GM19238 (cell line): ENCODE results near the gene NPB.

Experiments used
- DNase-seq: peaks from one replicate; pipeline ENCODE4 v3.0.0; 2011; ENCODE audit warnings: low spot score; ENCODE audit not compliant: insufficient read length

The NPB gene

DNA sequence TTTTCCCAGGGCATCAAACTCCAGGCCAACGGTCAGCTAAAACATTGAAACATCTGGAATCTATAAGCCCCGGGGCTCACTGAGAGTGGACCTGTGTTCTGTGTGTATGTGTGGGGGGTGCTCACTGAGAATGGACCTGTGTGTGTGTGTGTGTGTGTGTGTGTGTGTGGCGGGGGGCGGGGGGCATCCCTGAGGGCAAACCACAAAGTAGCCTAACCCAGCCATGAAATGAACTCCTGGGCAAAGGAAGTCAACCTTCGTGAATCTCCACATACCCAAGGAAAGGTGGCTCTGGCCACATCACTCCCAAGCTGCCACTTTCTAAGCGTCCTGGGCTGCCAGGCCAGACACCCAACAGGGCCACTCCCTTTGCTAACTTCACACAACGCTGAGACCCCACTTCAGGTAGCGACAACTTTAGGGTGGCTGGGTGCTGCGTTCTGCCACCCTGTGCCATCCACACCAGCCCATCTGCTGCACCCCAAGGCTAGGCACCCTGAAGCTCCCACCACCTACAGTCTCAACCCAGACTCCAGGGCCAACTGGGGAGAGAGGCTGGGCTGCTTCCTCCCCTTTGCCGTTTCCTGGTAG lies 23.9 kb downstream of the NPB start:
- no peak for DNase-seq

DNA sequence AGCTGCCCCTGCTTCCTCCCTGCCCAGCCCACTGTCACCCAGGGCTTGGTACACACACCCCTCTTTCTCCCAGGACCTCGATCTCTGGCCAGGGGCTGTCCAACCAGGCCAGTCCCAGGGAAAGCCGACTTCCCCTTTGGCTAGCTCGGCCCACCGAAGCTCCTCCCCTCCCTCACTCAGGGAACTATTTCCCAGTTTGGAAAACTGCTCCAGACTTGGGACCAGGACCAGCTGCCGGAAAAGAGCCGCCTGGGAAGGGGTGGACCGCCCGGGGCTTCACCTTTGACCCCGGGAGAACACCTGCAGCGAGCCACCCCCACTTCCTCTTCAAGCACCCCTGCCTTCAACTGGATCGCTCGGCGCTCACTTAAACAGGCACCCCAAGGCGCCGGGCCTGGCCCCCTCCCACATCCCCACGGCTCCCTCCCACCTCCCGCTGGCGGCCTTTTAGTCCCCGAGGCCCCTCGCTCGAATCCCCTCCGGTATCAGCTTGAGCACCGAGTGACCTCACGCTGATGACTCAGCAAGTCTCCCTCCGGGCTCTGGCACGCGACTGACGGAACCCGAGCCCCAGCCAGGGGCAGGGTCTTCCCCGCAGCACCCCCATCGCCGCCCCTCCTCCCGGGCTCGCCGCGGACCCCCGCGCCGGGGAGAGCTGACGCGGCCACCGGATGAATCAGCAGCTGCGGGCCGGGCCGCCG lies 24.6 kb downstream of the NPB start:
- peak; percentile 69 for DNase-seq

DNA sequence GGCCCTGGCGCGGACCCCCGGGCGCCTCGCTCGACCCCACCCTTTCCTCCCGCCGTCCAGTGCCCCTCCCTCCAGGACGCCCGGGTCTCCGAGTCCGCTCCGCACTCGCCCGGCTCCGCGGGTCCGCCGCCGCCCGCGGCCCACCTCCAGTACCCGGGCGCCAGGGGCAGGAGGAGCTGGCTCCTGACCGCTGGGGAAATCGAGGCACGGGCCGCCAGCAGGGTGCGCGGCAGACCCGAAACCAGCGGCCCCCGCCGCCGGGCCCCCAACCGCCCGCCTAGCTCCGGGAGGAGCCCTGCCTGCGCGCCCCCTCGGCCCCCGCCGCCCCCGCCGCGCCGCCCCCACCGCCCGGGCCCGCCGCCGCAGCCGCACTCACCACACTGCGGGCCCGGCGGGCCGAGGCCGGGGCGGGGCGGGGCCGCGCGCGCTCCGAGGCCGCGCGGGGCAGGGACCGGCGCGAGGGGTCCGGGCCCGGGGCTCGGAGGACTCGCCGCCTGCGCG lies 25.2 kb downstream of the NPB start:
- DNase-seq, result peak; percentile 42

DNA sequence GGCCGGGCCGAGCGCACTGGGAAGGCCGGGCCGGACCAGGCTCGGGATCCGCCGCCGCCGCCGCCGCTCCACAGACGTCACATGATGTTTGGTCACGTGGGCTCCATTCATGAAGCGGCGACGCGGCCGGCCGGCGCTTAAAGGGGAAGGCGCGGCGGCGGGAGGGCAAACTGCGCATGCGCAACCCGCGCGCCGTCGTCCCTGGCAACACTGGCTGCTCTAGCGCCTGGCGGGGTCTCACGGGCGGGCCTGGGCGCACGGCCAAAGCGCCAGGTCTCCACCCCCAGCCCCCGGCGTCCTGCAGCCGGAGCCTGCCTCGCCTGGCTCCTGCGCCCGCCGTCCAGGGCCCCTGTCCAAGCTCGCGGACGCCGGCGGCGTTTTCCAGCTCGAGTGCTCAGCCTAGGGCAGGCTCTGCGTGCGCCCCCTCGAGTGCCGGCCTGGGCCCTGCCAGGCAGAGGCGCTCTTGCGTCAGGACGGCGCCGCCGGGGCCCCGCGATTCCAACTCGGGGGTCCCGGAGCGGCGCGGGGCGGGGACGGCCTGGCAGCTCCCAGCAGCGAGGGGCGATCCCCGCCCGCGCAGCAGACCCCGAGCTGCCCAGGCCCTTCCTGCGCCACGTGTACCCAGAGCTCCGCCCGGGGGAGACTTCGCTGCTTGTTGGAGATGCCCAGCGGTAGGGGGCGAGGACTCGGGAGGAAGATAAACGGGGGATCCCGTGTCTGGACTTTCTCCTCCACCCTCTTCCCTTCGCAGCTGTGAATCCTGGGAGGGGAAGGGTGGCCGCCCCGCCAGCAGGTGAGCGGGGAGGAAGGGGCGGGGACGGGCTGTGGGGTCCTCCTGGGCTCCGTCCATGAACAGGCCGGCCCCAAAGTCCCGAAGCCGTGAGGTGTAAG lies 25.9 kb downstream of the NPB start, which contains the start of gene MAFG:
Gene MAFG (minus strand): TSS at position 83 of the 891 bp plus-strand sequence. CDS start 4,550 bp downstream, outside the sequence.
- DNase-seq, result peak; percentile 100

DNA sequence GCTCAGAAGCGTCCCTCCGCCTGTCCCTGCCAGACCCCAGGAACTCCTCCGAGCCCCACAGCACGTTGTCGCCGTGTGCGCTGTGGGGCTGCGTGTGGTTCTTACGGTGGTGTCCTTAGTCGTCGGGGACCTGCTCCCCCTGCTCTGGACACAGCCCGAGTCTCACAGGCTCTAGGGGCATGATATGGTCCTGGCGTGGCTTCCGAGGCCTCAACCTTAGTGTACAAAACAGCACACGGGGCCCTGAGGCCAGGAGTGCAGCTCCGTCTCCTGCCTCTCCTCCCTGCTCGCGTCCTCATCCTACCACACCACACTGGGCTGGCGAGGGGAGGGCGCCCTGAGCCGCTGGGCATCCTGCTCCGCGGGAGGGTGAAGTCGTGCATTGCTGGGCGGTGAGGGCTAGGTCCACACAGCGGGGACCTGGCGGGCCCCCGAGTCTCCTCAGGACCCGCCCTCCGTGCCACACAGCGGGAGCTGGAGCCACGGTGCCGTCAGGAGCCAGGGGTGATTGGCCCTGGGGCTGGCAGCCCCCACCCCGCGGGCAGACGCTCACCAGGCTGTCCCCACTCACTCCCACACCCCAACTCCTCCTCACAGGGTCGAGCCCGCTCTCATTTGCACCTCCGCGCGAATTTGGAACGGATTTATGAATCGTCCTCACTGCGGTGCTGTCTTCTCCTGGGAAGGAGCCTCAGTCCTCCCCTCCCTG lies 26.7 kb downstream of the NPB start:
- DNase-seq, result no peak

DNA sequence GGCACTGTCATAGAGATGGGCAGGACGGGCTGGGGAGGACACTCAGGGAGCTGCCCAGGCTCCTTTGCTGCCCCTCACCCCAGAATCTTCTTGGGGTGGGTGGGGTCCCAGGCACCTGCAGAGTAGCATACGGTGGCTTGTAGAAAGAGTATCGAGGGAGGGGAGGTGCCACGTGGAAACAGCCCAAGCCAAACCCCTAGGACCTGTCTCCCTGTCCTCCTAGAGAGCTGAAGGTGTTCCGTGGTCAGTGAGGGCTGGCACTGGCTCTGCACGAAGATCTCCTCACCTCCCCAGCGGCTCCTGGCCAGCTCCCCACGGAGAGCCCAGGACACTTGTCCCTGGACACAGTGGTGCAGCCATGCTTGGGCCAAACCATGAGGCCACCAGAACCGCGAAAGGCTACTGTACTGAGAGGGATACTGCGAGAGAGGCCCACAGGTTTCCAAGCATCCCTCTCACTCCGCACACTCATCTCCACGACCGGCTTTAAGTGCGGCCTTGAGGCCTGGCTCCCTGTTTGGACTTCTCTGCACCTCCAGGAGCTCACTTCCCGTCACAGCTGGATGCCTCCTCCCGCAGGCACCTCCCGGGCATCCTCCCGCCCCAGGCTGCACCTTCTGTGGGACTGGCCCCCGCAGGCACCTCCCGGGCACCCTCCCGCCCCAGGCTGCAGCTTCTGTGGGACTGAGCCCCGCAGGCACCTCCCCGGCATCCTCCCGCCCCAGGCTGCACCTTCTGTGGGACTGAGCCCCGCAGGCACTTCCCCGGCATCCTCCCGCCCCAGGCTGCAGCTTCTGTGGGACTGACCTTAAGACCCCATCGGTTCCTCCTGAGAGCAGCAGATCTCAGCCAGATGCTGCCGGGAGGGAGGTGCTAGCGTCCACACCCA lies 27.5 kb downstream of the NPB start:
- no peak for DNase-seq

DNA sequence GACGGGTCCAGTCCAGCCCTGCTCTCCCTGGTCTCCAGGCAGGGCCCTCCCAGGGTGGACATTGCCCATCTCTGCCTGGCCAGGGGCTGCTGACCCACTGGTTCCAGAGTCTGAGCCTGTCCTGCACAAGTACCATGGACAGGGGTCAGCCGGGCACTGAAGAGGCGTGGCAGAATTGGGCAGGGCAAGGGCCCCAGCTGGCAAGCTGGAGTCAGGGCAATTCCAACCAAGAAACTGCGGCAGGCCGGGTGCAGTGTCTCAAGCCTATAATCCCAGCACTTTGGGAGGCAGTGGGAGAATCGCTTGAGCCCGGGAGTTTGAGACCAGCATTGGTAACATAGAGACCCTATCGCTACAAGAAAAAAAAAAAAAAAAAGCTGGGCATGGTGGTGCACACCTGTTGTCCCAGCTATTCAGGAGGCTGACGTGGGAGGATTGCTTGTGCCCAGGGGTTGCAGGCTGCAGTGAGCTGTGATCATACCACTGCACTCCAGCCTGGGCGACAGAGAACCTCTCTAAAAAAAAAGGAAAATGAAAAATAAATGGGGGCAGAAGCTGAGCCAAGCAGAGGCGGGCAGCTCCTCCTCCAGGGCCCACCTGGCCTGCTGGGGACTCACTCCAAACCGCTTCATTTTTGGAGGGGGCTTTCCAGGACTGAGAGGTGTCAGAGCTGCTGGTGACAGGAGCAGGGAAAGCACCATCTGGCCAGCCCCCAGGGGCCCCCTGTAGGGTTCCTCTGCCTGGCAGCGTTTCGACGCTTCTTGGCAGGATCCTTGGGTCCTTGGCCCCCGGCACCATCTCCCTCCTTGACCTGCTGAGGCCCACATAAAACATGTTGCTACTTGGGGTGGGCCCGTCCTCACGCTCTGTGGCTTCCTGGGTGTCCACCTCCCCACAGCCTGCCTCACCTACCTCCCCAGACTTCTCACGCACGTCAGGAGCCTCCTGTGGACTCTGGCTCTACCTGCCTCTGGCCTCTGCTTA lies 28.4 kb downstream of the NPB start:
- DNase-seq, result no peak

DNA sequence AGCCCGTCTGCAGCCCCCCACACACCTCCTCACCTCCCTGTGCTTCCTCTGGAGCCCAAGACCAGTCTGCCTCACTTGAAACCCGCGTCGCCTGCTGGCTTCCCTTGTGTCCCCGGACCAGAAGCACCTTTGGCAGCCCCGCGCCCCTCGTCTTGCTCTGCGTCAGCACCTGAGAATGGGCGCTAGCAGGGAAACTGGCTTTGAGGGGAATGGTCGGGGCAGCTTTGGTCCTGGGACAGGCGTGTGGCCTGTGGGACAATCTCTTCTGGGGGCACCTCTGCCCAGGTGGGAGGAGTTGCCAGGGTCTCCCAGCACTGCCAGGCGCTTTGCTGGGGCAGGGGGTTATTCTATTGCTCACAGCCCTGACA lies 29.1 kb downstream of the NPB start:
- no peak for DNase-seq

DNA sequence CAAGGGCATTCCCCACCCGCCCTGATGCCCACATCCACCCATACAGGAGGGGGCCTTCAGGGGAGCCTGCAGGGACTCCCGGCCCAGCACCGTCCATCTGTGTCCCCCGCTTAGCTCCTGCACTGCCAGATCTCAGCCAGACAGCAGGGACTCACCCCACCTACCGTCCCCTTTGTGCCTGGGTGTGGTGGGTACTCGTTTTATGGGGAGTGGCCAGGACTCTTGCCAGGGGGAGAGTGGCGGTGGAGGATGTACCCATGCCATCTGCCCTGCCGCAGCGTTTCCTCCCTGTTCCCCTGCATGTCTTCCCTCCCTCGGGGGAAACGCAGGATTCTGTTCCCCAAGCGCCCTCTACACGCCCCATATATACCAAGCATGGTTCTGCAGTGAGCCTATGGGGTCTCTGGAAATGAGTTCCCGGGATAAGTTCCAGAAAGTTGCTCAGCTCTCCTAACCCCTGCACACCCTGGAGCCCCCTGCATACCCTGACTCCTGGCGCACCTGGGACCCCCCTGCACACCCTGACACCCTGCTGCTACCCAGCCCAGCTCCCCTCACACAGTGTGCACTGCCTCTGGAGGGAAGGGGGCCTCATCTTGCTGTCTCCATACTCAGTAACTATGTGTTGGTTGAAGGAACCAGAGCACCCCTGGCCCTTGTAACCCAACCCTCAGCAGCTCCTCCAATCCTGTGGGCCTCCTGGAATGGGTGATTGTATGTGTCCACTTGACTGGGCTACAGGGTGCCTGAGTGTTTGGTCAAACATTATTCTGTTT lies 29.7 kb downstream of the NPB start:
- no peak for DNase-seq

DNA sequence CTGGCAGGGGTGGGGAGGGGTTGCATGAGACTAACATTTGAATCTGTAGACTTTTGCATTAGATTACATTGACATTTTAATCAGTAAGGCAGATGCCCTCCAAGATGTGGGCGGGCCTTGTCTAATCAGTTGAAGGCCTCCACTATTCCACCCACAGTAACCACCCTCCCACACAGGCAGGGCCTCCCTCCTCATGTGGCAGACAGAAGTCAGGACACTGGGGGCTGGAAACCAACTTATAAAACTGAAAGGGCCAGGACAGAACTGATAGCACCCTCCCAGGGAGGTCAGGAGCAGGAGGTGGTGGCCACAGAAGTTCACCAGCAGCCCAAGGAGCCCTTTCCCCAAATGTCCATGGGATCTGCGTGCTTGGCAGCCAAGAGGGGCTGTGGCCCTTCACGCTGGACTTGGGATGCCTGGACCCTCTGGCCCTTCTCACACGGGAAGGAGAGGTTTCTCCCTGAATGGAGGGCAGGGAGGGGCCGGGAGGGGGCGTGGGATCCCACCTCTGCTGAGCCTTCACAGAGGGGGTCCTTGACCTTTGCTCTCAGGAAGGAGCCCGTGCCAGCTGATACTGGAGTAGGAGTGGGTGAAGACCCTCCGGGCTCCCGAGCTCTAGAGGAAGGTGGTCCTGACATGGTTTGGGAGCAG lies 30.4 kb downstream of the NPB start:
- DNase-seq, result no peak

DNA sequence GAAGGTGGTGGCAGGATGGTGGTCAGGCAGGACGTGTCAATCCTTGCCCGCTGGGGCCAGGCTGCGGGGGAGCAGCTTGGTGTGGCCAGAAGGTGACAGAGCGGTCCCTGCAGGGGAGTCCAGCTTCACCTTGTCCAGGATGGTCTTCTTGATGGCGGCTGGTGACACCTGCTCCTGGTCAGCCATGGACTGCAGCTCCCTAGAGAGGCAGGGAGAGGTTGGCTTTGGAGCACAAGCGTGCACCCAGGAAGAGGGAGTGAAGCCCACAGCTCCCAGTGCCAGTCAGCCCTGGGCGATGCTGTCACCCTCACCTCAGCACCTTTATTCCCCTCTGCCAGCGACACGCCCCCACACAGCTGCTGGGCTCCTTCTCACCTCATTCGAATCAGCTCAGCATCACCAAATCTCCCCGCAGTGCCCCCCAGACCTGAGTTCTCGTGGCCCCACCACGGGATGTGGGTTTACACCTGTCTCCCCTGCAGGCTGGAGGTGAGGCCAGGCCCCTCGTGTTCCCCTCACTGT lies 31.2 kb downstream of the NPB start:
- no peak for DNase-seq

DNA sequence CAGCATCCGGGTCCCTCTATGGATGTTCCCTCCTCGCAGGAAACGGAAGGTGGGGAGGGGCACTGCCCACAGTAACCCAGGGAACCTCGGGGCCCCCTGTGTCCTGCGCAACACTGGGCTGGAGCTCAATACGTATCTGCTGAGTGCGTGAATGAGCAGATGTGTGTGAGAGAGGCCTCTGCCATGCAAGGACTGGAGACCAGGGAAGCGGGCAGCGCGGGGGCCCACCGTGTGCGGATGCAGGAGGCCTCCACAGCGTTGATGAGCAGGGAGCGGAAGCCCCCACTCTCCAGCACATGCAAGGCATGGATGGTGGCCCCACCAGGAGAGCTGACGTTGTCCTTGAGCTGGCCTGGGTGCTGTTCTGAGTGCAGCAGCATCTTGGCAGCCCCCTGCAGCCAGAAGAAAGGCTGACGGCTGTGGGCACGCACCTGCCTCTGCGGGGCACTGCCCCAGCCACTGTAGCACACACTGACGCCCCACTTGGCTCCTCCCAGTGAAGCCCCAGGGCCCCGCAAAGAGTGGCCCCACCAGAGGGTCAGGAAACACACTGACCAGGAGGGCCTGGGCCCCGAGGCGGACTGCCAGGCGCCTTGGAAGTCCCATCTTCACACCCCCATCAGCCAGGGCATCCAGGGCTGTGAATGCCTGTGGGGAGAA lies 32.2 kb downstream of the NPB start:
- no peak for DNase-seq

DNA sequence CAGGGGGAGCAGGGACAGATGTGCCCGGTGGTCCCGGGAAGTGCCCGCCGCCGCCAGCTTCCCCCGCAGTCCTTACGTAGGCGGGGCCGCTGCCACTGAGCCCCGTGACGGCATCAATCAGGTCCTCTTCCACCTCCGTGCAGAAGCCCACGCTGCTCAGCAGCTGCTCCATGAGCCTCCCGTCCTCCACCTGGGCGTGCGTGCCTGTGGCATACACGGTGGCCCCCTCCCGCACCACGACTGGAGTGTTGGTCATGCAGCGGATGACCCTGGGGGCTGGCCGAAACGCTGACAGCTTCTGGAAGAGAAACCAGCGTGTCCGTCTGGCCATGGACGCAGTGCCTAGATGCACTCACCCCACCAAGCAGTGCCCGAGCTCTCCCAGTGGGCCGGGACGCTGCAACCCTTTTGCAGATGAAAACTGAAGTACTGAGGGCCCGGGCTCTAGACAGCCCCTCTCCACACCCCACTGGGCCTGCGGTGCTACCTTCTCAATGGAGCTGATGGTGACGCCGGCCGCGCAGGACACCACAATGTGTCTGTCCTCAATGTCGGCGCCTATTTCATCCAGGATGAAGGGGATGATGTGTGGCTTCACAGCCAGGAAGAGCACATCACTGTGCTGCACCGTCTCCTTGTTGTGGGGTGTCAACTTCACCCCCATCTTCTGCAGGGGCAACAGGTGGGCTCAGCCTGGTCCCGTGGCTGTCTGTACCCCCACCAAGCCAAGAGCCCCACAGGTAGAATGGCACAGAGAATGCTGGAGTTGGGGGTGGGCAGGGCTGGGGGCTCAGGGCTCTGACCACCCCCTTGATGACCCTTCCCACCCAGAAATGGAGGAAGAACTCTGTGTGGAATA lies 33.0 kb downstream of the NPB start:
- no peak for DNase-seq

DNA sequence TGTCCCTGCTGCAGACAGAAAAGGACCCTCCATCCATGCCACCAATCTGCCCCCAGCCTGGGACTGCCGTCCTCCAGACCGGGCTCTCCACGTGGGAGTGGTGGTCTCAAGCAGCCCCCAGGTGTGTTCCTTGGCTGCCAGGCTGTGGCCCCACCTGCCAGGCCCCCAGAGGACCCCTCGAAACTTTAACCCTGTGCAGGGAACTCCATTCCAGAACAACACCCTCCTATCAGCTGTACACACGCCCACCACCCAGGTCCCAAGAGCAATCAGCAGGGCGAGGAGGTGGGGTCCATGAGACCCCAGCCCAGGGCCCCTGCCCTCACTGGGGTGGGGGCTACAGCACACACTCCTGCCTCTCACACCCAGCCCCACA lies 33.7 kb downstream of the NPB start:
- no peak for DNase-seq

DNA sequence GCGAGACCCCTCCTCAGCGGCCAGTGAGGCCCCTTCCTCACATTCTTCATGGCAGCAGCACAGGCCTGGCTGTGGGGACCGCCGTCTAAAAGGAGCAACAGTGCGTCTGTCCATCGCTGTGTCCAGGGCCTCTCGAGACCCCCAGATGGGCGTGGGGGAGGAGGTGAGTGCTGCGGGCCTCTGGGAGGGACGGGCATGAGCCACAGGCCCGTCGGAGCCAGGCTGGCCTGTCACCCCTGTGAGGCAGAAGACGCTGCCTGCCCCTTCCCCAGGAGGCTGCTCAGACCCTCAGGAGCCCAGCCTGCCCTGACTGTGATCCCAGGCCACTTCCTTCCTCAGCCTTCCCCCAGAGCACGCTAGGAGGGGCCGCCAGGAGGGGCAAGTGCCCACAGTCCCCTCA lies 37.2 kb downstream of the NPB start:
- no peak for DNase-seq

DNA sequence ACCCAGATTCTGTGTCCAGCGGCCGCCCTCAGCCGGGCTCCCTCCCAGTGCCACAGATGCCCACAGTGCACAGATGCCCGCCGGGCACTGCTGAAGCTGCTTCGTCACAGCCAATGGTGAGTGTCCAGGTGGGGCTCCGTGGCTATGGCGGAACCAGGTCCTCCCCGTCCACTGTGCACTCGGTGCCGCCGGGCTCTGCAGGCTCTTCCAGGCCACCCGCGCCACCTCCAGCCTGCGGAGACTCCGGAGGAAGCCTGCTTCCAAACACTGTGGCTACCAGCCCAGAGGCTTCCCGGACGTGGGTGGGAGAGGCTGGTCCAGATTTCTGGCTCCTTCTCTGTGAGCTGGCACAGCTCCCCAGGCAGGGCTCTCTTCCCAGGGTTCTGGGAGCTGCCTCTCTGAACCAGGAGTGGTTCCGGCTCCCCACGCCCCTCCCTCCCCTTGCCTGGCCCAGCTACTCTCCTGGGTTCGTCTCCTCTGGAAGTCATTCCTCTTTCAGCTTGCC lies 37.9 kb downstream of the NPB start:
- DNase-seq, result no peak
